Activated CD4-positive, alpha-beta T cell treated with anti-CD3 and anti-CD28 coated beads for 4 hours (primary cell): ENCODE results near the gene HABP4.

Experiments used
- DNase-seq, 2 donors: peaks; one replicate each; pipeline ENCODE4 v3.0.0-alpha.2; 2020

Gene HABP4, protein sequence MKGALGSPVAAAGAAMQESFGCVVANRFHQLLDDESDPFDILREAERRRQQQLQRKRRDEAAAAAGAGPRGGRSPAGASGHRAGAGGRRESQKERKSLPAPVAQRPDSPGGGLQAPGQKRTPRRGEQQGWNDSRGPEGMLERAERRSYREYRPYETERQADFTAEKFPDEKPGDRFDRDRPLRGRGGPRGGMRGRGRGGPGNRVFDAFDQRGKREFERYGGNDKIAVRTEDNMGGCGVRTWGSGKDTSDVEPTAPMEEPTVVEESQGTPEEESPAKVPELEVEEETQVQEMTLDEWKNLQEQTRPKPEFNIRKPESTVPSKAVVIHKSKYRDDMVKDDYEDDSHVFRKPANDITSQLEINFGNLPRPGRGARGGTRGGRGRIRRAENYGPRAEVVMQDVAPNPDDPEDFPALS

GRCh38 chr9:96449845-96450612 lies at the start of gene HABP4:
TSS of gene HABP4 (plus strand) at chr9:96450169. CDS start at chr9:96450280, 111 bp downstream.
- DNase-seq, result peak; percentile 95 to 97

GRCh38 chr9:96408409-96409280 lies 41.3 kb upstream of the HABP4 start:
- no peak for DNase-seq

DNA sequence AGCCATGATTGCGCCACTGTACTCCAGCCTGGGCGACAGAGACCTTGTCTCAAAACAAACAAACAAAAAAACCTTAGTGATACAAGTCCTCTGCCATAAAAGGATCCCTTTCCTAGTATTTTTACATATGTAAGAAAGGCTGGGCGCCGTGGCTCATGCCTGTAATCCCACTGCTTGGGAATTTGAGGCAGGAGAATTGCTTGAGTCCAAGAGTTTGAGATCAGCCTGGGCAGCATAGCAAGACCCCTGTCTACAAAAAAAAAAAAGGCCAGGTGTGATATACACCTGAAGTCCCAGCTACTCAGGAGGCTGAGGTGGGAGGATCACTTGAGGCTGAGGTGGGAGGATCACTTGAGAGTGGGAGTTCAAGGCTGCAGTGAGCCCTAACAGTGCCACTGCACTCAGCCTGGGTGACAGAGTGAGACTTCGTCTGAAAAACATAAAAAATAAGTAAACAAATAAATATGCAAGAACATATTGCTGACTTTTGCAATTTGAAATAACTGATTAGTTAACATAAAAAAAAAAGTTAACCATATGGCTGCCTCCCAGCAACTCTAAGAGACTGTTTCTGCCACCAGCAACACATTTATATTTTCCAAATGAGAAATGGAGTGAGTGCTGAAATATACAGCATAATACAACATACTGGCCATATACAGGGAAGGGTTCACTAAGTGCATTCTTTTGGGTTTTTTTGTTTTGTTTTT lies 38.7 kb upstream of the HABP4 start:
- DNase-seq, result no peak

DNA sequence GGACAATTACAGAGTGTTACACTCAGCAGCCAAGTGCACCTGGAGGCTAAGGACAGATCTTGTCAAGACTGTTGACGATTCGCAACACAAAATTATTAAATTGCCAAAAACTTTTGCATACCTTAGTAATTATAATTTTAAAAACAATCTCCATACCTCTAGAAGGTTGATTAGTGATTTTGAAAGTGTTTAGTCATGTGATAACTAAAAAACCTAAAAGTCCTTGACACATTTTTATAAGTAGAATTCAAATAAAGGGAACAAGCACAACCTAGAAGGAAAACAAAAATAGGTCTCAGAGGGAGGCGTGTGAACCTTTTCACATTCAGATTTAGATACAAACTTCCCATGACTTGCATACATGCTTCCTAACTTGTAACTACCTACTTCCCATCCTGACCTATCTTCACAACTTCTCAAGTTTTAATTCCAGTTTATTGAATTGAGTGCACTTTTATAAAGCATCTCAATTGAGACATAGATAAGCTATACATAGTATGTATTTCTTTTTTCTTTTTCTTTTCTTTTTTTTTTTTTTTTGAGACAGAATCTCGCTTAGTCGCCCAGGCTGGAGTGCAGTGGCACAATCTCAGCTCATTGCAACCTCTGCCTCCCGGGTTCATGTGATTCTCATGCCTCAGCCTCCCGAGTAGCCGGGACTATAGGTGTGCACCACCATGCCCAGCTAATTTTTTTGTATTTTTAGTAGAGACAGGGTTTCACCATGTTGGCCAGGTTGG lies 37.6 kb upstream of the HABP4 start:
- no peak for DNase-seq

DNA sequence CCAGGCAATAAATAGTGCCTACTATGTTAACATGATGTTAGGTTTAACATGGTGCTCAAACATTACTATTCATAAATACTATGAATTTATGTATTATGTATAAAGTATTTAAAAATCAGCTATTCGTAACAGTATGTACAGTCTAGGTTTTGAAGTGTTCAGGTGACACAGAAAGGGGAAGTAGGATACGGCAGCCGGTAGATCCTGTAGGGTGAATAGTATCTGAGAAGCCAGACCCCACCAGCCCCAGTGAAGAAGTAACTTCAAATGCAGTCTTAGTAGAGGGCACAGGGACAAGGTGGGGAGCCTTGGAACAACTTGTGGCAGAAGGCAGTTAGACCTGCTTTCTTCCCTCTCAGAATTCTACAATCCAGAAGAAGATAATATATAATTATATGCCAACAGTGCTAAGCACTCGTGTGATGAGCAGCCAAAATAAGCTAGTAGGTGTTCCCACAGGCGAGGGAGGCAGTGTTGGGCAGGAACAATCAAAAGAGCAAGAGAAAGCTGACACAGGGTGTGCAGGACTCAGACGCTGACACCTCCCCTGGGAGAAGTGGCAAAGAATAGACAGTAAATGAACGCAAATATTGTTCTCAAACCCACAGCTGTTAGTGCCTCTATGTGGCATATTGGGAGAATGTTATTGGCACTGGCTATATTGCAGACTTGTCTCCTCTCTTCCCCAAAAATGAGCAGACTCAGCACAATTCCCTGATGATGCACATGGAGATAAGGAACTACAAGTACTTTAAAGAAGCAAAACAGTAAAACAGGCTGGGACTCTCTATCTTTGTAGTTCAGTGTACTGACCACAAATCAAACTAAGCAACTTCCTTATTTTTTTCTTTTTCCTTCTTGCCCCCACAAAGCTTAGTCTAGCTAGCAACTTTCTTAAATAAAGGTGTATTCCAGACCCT lies 36.4 kb upstream of the HABP4 start:
- DNase-seq, result peak; percentile 11

DNA sequence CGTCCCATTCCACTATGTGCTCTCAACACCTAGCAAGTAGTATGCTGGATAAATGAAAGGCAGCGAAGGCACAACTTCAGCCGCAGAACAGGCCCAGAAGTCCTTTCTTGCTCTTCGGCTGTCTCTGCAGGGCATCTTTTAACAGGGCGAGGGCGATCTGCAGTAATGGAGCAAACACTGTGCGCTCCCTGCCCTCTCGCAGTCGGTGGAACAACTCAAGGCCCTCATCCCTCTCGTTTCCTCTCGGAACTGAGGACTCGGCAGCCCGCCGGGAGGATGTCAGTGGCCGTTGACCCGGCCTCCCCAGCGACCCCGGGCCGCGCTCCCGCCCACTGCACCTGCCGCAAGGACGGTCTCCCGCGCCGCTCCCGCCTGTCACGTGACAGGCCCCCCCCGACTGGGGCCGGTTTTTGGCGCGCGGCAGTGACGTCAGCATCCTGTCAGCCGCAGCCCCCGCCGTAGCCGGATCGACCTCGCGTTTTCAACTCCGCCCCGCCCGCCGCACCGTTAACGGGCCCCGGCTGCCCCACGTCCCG lies 32.9 kb upstream of the HABP4 start:
- DNase-seq, result peak; percentile 92 to 93

- peak; percentile 40 to 50 for DNase-seq
Measured at GRCh38 chr9:96417661-96418082, 32.3 kb upstream of the HABP4 start.

DNA sequence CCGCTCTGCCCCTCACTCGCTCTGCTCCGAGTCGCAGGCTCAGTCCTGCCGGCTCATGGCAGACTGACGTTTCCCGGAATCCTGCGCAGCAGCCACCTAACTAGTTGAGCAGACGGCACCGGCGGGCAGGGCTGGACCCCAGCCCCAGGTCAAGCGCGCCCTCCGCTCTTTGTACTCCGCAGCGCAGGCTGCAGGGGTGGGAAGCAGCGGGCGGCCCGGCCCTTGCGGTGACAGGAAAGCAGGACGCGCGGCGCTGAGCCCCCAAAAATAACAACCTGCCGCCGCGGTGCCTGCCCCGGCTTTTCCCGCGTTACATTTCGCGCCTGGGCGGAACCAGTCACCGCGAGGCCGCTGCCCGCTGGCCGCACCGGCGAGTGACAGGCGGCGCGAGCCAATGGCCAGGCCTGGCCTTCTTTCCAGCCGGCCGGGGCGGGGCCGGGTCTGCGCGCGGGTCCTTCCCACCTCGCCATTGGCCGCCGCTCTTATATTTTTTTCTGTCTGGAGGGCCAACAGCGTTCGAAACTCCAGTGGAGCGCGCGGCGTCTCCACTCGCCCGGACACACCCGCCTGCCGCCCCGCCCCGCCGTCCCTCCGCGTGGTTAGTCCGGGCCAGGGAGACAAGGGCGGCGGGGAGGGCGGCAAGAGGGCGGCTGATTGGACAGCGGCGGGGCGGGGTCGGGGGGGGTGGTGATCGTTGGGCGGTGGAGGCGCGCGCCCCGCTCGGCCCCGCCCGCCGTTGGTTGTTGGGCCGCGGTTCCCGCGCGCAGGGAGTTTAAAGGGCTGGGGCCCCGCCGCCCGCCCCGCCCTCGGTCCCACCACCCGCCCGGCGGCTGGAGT lies 31.7 kb upstream of the HABP4 start, which contains the start of gene ZNF367:
TSS of gene ZNF367 (minus strand) at position 288 of the 837 bp plus-strand sequence. CDS start 338 bp downstream, outside the sequence.
- peak; percentile 86 to 92 for DNase-seq

GRCh38 chr9:96418920-96419690 lies 30.9 kb upstream of the HABP4 start:
- peak; percentile 18 to 39 for DNase-seq

DNA sequence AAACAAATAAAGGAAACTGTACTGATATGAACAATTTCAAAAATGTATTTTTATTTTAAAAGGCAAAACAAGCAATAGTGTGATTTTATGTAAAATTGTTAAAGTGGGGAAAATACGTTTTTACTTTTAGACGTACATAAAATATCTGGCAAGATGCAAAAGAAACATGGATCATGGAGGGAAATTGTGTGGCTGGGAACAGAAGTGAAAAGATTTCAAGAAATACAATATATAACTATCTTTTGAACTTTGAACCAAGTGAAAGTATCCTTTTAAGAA lies 30.3 kb upstream of the HABP4 start:
- DNase-seq, result no peak

GRCh38 chr9:96420468-96421219 lies 29.3 kb upstream of the HABP4 start:
- peak; percentile 17 to 21 for DNase-seq

- no peak for DNase-seq
Measured at GRCh38 chr9:96423322-96423984, 26.5 kb upstream of the HABP4 start.

DNA sequence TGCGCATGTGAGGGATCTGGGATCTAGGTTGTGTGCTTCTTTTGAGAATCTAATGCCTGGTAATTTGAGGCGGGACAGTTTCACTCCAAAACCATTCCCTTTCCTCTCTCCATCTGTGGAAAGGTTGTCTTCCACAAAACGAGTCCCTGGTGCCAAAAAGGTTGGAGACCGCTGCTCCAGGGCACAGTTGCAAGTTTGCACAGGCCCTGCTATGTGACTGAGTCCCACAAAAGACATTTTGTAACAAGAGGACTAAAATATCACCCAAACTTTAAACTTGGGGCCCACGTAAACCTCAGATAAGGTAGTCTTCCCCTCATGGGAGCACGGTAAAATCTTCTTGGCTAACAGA lies 26.0 kb upstream of the HABP4 start:
- DNase-seq, result no peak

GRCh38 chr9:96425500-96426169 lies 24.3 kb upstream of the HABP4 start:
- no peak for DNase-seq

DNA sequence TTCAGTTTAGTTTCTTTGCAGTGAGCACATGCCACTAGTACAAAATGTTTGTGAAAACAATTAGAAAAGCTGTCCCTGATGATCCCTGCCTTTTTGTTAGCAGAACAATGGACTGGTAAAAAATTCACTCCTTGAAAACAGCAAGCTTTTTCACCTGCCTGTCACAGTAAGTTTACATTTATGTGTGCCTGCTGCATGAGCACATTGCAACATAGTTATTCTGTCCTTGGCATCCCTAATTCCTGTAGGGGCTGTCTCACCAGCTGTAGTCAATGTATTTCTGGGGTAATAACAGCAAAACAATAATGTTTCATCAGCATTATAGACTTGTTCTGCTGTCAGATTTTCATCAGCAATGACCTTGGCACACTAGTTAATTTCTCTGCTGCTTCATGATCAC lies 20.2 kb upstream of the HABP4 start:
- no peak for DNase-seq

GRCh38 chr9:96430377-96430776 lies 19.6 kb upstream of the HABP4 start:
- no peak for DNase-seq

GRCh38 chr9:96435345-96435744 lies 14.6 kb upstream of the HABP4 start:
- DNase-seq, result no peak
